Urinary bladder (tissue), 4 donors: ENCODE data around the gene LAT. TPM values are rescaled to one million over a fixed set of nuclear protein-coding genes. Genes with fewer than 3 reads are reported as not detected.
A peak's percentile ranks its signal among the peaks of the same experiment; 100 is the strongest.
"Not testable (repeated sequence)": the region's sequence is repeated elsewhere in the genome, so short reads cannot be mapped to it uniquely, and the experiment has no call there.

ENCODE experiments used
- DNase-seq: peaks from one replicate; pipeline ENCODE4 v3.0.0-alpha.2; 2015; ENCODE audit errors: extremely low spot score
- H3K27ac ChIP-seq: one replicate; pipeline ENCODE4 v1.5.1; 2013; ENCODE audit warnings: low read depth, mild to moderate bottlenecking, moderate library complexity
- H3K36me3 ChIP-seq: one replicate; pipeline ENCODE4 v1.6.1; 2013; ENCODE audit warnings: mild to moderate bottlenecking, moderate library complexity; ENCODE audit not compliant: insufficient read depth
- H3K4me1 ChIP-seq: one replicate; pipeline ENCODE4 v1.6.1; 2013; ENCODE audit warnings: mild to moderate bottlenecking, moderate library complexity; ENCODE audit not compliant: insufficient read depth
- H3K4me3 ChIP-seq: one replicate; pipeline ENCODE4 v1.5.1; 2013; ENCODE audit warnings: low read depth, low read length
- WGBS: extraction: QIAGEN DNeasy Blood & Tissue Kit; methylation state at CpG from one replicate; pipeline ENCODE4 v1.1.7; 2013; 5-methylcytosine and 5-hydroxymethylcytosine counted together
- polyA plus RNA-seq: library from polyadenylated mRNA; stranded (reverse); fragments of 200-250 nt; gene quantifications from one replicate; pipeline ENCODE4 v1.2.3, GENCODE V29; 2013
- total RNA-seq: library from RNA; depleted of rRNA; stranded (reverse); fragments of >200 nt; gene quantifications from one replicate; pipeline ENCODE4 v1.2.3, GENCODE V29; 2014
- donor health status: healthy with polysubstance abuse.
- donor health status: healthy.

LAT gene, protein sequence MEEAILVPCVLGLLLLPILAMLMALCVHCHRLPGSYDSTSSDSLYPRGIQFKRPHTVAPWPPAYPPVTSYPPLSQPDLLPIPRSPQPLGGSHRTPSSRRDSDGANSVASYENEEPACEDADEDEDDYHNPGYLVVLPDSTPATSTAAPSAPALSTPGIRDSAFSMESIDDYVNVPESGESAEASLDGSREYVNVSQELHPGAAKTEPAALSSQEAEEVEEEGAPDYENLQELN
- total RNA-seq (1.0 TPM), polyA plus RNA-seq (9.9 TPM)

GRCh38 chr16:28984619-28985135 is at the start of gene LAT:
TSS of gene LAT (plus strand) at chr16:28985052. CDS start at chr16:28985418, 366 bp downstream.
- no peak within 1 kb of the TSS for H3K27ac ChIP-seq
- H3K4me1 ChIP-seq, result no peaks in the 10 kb centered on the region
- WGBS, result 69% methylated on average over 24 of the region's 24 CpGs
- H3K4me3 ChIP-seq, result peak within 1 kb of the TSS; percentile 36
- peaks cover 5% of the 10 kb centered on the region for H3K36me3 ChIP-seq
- DNase-seq, result no peak

DNA sequence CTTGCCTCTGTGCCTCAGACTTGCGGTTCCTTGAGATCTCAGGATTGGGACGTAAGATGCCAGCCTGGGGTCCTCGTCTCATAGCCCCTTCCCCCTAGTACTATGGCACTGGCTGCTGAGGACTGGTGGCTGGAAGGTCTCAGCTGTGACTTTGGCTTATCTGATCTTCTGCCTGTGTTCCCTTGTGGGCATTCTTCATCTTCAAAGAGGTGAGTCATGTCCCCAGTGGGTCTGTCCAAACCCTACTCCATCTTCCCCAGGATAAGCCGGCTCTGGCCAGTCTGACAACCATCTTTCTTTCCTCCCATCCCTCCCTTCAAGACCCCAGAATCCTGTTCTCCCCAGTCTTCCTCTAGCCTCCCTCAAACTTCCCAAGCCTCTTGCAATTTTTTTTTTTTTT is 49.5 kb upstream of the LAT start:
- no peak overlapping the region for H3K4me3 ChIP-seq
- no peak for DNase-seq
- H3K4me1 ChIP-seq, result no peaks in the 10 kb centered on the region
- H3K27ac ChIP-seq, result no peak overlapping the region
- H3K36me3 ChIP-seq, result no peaks in the 10 kb centered on the region
- 95% methylated on average over 4 of the region's 4 CpGs for WGBS

DNA sequence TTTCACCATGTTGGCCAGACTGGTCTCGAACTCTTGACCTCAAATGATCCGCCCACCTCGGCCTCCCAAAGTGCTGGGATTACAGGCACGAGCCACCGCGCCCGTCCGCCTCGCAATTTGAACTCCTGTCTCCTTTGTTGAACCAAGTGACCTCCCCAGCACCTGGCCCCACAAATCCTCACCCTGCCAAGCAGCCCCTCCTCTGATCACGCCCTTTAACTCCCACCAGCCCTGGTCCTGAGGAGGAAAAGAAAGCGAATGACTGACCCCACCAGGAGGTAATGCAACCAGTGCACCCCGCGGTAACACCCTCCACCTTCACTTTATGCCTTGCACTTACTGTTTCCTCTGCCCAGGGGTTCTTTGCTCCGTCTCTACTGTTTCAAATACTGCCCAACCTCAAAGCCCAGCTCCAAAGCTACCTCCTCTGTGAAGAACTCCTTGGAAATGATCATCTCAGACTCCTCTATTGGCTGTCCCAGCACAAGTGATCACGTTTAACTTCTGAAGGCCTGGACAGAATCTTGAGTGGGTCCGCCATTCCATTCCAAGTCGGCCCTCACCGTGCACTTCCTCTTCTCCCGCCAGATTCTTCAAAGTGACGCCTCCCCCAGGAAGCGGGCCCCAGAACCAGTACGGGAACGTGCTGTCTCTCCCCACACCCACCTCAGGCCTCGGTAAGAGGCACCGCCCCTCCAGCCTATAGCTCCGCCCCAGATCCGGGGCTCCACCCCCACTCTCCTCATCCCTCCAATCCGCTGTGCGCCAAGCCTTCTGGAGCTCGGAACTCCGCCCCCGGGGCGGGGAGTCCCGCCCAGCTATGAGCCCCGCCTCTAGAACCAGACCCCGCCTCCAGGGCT is 48.7 kb upstream of the LAT start:
- 29% methylated on average over 36 of the region's 36 CpGs for WGBS
- H3K36me3 ChIP-seq, result no peaks in the 10 kb centered on the region
- no peak overlapping the region for H3K4me3 ChIP-seq
- H3K27ac ChIP-seq, result no peak overlapping the region
- H3K4me1 ChIP-seq, result no peaks in the 10 kb centered on the region
- DNase-seq, result no peak

- 73% methylated on average over 26 of the region's 26 CpGs for WGBS
- Histone ChIP-seq H3K4me3 (no peak overlapping the region), H3K36me3 (no peaks in the 10 kb centered on the region), H3K4me1 (no peaks in the 10 kb centered on the region), H3K27ac (no peak overlapping the region)
- no peak for DNase-seq
These were observed 48.1 kb upstream of the LAT start for GRCh38 chr16:28936784-28937155.

- Histone ChIP-seq H3K36me3 (no peaks in the 10 kb centered on the region), H3K4me1 (no peaks in the 10 kb centered on the region), H3K27ac (no peak overlapping the region), H3K4me3 (no peak overlapping the region)
- DNase-seq, result no peak
- 77% methylated on average over 14 of the region's 14 CpGs for WGBS
These were observed 47.5 kb upstream of the LAT start for GRCh38 chr16:28937222-28937876.

DNA sequence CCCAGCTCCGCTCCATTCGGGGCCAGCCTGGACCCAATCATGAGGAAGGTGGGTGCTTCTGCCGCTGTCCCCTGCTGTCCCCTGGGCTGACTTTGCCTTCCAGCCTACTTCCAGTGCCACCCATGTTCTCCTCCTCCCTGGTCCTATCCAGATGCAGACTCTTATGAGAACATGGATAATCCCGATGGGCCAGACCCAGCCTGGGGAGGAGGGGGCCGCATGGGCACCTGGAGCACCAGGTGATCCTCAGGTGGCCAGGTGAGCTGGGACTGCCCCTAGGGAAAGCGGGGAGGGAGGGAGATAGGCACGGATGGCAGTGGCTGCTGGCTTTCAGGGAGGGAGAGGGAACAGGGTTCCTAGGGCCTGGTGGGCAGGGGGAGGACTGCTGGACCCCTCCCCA is 46.1 kb upstream of the LAT start:
- no peak overlapping the region for H3K27ac ChIP-seq
- 84% methylated on average over 7 of the region's 7 CpGs for WGBS
- no peak for DNase-seq
- H3K36me3 ChIP-seq, result no peaks in the 10 kb centered on the region
- no peaks in the 10 kb centered on the region for H3K4me1 ChIP-seq
- no peak overlapping the region for H3K4me3 ChIP-seq

GRCh38 chr16:28939825-28940224 is 45.0 kb upstream of the LAT start:
- 91% methylated on average over 7 of the region's 7 CpGs for WGBS
- not testable (repeated sequence) for H3K36me3 ChIP-seq, H3K27ac ChIP-seq, H3K4me1 ChIP-seq, DNase-seq, H3K4me3 ChIP-seq

GRCh38 chr16:28943281-28943680 is 41.6 kb upstream of the LAT start:
- DNase-seq, result no peak
- Histone ChIP-seq H3K4me3 (no peak overlapping the region), H3K27ac (no peak overlapping the region), H3K4me1 (no peaks in the 10 kb centered on the region), H3K36me3 (no peaks in the 10 kb centered on the region)

GRCh38 chr16:28946681-28947080 is 38.2 kb upstream of the LAT start:
- 76% methylated on average over 4 of the region's 4 CpGs for WGBS
- H3K27ac ChIP-seq, result no peak overlapping the region
- peaks cover 1% of the 10 kb centered on the region for H3K4me1 ChIP-seq
- H3K36me3 ChIP-seq, result no peaks in the 10 kb centered on the region
- no peak for DNase-seq
- H3K4me3 ChIP-seq, result no peak overlapping the region

- under 1% methylated on average over 79 of the region's 79 CpGs for WGBS
- DNase-seq, result peak; percentile 99
- Histone ChIP-seq H3K36me3 (peaks cover 3% of the 10 kb centered on the region), H3K4me1 (peaks cover 5% of the 10 kb centered on the region), H3K27ac (peak within 1 kb of the TSS; percentile 42), H3K4me3 (peak within 1 kb of the TSS; percentile 90)
These were observed 34.0 kb upstream of the LAT start, which contains the start of gene NFATC2IP for GRCh38 chr16:28950648-28951409. TSS of gene NFATC2IP (plus strand) at chr16:28950937. CDS start at chr16:28951012, 75 bp downstream.

DNA sequence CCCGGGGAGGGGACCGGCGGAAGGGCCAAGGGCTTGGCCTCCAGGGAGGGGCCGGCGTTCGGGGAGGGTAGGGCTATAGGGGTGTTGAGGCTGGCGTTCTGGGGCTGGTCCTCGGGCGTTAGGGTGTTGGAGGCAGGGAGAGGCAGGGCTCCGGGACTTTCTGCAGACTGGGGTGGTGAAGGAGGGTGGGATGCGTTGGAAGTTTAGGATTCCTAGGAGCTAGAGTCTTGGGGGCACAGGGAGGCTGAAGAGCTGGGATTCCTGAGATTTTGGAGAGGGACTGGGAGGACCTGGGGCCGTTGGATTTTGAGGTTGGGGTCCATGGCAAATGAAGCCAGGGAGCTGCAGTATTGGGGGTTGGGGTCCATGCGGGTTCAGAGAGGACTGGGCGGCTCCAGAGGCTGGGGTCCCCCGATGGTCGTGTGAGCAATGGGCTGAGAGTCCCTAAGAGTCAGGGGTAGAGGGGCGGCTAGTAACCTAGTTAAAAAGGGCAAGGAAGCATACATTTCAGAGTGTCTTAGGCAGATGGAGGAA is 33.4 kb upstream of the LAT start:
- peaks cover 5% of the 10 kb centered on the region for H3K4me1 ChIP-seq
- DNase-seq, result no peak
- peak overlapping the region; percentile 90 for H3K4me3 ChIP-seq
- no peak overlapping the region for H3K27ac ChIP-seq
- WGBS, result 3% methylated on average over 17 of the region's 17 CpGs
- H3K36me3 ChIP-seq, result peaks cover 3% of the 10 kb centered on the region

DNA sequence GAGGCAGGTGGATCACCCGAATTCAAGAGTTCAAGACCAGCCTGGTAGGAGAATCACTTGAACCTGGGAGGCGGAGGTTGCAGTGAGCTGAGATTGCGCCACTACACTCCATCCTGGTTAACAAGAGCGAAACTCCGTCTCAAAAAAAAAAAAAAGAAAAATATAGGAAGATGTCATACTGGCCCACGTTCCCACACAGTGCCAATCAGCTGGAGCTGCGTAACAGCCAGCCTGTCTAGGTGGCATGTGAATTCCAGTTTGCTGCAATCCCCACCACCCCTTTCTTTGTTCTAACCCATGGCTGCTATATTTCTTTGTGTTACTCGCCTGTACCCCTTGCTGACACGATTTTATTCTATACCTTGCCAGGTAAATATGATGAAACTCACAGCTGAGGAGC is 26.6 kb upstream of the LAT start:
- 94% methylated on average over 9 of the region's 9 CpGs for whole genome bisulfite sequencing
- Histone ChIP-seq H3K27ac (no peak overlapping the region), H3K4me1 (no peaks in the 10 kb centered on the region), H3K36me3 (peaks cover 3% of the 10 kb centered on the region), H3K4me3 (no peak overlapping the region)
- no peak for DNase-seq

- peaks cover 3% of the 10 kb centered on the region for H3K36me3 ChIP-seq
- H3K4me3 ChIP-seq, result no peak overlapping the region
- no peak overlapping the region for H3K27ac ChIP-seq
- DNase-seq, result no peak
- WGBS, result 90% methylated on average over 6 of the region's 6 CpGs
- H3K4me1 ChIP-seq, result no peaks in the 10 kb centered on the region
These were observed 26.0 kb upstream of the LAT start for GRCh38 chr16:28958836-28959235.
